ENCODE results near the gene CHAF1A.

DNA sequence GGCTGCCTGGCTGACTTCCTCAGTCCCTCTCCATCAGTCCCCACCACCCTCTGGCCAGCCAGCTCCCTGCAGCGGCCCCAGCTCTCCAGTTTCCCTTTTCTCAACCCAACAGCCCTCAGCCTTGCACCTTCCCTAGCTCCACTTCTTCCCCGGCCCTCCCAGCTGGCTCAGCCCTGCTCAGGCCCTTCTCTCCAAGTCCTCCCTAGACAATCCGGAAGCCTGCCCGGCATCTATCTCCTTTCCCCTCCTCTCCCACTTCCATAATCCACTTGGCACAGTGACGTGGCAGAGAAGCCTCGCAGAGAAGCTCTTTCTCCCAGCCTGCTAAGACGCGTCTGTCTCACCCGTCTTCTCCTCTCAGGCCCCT is 54.0 kb downstream of the CHAF1A start:
- TF ChIP-seq CTCF (IDR thresholded peaks at IDR 0.05) (no peak), POLR2A (IDR thresholded peaks at IDR 0.05) (no peak)
